Endothelial cell of umbilical vein (primary cell): ENCODE data around the gene ATXN1.

Experiments
- POLR2A ChIP-seq: IDR thresholded peaks from 2 replicates; pipeline ENCODE4 v1.6.1; 2012; ENCODE audit warnings: low read depth, mild to moderate bottlenecking, control low read depth, low read length
- TF ChIP-seq, protein P1 (sequence below), 2 donors: IDR thresholded peaks; 1 replicate in 1 of 2; 2 replicates in 1 of 2; pipeline ENCODE4 v1.5.1; 2011; ENCODE audit warnings: low read length in 2 of 2, mild to moderate bottlenecking in 2 of 2, moderate library complexity in 2 of 2, control low read depth in 1 of 2, inconsistent platforms in 1 of 2, low read depth in 1 of 2; ENCODE audit not compliant: insufficient read depth in 1 of 2; ENCODE audit errors: extremely low read depth in 1 of 2

DNA sequence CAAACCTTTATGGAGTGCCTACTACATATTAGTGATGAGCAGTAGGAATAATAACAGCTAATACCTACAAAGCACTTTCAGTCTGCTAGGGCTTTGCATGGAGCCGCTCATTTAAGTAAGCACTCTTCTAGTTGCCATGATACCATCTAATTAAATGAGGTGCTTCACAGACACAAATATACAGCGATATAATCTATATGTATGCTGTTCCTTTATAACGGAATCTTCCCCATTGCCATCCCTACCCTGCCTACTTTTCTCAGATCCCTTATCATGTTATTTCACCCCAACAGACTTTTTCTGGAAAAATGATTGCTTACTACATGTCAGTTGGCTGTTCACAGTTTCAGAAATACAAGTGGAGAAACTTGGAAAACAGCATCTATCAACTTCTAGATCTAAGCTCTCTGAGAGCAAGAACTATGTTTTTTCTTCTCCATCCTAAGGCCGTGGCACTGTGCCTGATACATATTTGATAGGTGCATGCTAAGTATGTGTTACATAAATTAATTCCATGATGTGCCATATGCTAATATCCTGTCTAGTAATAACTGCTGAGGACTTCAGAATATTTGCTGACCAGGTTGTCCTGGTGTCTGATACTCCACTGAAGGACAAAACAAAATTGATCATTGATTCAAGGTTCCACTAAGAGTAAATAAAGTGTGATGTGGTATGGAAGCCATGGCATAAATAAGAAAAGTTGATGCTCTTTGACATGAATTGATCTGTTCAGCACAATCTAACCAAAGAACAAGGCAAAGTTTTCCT, 398.3 kb downstream of the ATXN1 start:
- TF ChIP-seq, protein P1, sequence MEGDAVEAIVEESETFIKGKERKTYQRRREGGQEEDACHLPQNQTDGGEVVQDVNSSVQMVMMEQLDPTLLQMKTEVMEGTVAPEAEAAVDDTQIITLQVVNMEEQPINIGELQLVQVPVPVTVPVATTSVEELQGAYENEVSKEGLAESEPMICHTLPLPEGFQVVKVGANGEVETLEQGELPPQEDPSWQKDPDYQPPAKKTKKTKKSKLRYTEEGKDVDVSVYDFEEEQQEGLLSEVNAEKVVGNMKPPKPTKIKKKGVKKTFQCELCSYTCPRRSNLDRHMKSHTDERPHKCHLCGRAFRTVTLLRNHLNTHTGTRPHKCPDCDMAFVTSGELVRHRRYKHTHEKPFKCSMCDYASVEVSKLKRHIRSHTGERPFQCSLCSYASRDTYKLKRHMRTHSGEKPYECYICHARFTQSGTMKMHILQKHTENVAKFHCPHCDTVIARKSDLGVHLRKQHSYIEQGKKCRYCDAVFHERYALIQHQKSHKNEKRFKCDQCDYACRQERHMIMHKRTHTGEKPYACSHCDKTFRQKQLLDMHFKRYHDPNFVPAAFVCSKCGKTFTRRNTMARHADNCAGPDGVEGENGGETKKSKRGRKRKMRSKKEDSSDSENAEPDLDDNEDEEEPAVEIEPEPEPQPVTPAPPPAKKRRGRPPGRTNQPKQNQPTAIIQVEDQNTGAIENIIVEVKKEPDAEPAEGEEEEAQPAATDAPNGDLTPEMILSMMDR (IDR thresholded peaks at IDR 0.05; ENCODE audit: extremely low read depth in 1 of 2, insufficient read depth in 1 of 2, low read depth in 1 of 2, low read length in 2 of 2): no peak
- no peak for TF ChIP-seq POLR2A
